ENCODE measurements around the gene PRSS50. TPM values are rescaled to one million over a fixed set of nuclear protein-coding genes. Genes with fewer than 3 reads are reported as not detected.

The PRSS50 gene
- total RNA-seq, 1 experiment from 2014 or later: not detected

- no peak for TF ChIP-seq CTCF (IDR thresholded peaks at IDR 0.05; ENCODE audit: unreplicated experiment)
- intact Hi-C loops (cut with micrococcal nuclease; ENCODE audit: unreplicated experiment): no loop called here
- H3K27me3 Mint-ChIP-seq (ENCODE audit: unreplicated experiment): peaks cover 13% of the 10 kb centered on the region
- no peak overlapping the region for H3K4me3 Mint-ChIP-seq (ENCODE audit: low read depth, unreplicated experiment)
- no peak for DNase-seq
- H3K9me3 Mint-ChIP-seq (ENCODE audit: low read depth, unreplicated experiment): no peaks in the 10 kb centered on the region
- BruUV-seq (replicated peaks): no TSS peak
- CTCF ChIA-PET: no interaction called here
- H3K36me3 Mint-ChIP-seq (ENCODE audit: insufficient read depth, unreplicated experiment): no peaks in the 10 kb centered on the region
- H3K4me1 Mint-ChIP-seq (ENCODE audit: low read depth, unreplicated experiment): no peaks in the 10 kb centered on the region
- no peak overlapping the region for H3K27ac Mint-ChIP-seq (ENCODE audit: unreplicated experiment)
Observed at GRCh38 chr3:46713050-46713897, 4.4 kb downstream of the PRSS50 start.

GRCh38 chr3:46712191-46713049 lies 5.2 kb downstream of the PRSS50 start:
- Mint-ChIP-seq H3K9me3 (ENCODE audit: low read depth, unreplicated experiment) (no peaks in the 10 kb centered on the region), H3K36me3 (ENCODE audit: insufficient read depth, unreplicated experiment) (no peaks in the 10 kb centered on the region), H3K27me3 (ENCODE audit: unreplicated experiment) (peaks cover 13% of the 10 kb centered on the region), H3K4me1 (ENCODE audit: low read depth, unreplicated experiment) (no peaks in the 10 kb centered on the region), H3K27ac (ENCODE audit: unreplicated experiment) (no peak overlapping the region), H3K4me3 (ENCODE audit: low read depth, unreplicated experiment) (no peak overlapping the region)
- no TSS peak for BruUV-seq (replicated peaks)
- no peak for TF ChIP-seq CTCF (IDR thresholded peaks at IDR 0.05; ENCODE audit: unreplicated experiment)
- intact Hi-C loops (cut with micrococcal nuclease; ENCODE audit: unreplicated experiment): no loop called here
- DNase-seq: no peak
- CTCF ChIA-PET: interaction anchor here (0.7 to 0.9 kb wide), 2 partner anchors 197 to 714 kb away, joined by 3 to 5 read pairs; no protein-coding TSS in a partner anchor

- Mint-ChIP-seq H3K27ac (ENCODE audit: unreplicated experiment) (no peak overlapping the region), H3K36me3 (ENCODE audit: insufficient read depth, unreplicated experiment) (no peaks in the 10 kb centered on the region), H3K27me3 (ENCODE audit: unreplicated experiment) (peaks cover 13% of the 10 kb centered on the region), H3K4me3 (ENCODE audit: low read depth, unreplicated experiment) (no peak overlapping the region), H3K4me1 (ENCODE audit: low read depth, unreplicated experiment) (peaks cover 2% of the 10 kb centered on the region), H3K9me3 (ENCODE audit: low read depth, unreplicated experiment) (no peaks in the 10 kb centered on the region)
- DNase-seq: no peak
- CTCF ChIA-PET: interaction anchor here (0.9 kb wide), 1 partner anchor 713 kb away, joined by 5 read pairs; no protein-coding TSS in a partner anchor
- BruUV-seq (replicated peaks): no TSS peak
- intact Hi-C loops (cut with micrococcal nuclease; ENCODE audit: unreplicated experiment): no loop called here
- TF ChIP-seq CTCF (IDR thresholded peaks at IDR 0.05; ENCODE audit: unreplicated experiment): no peak
Observed at GRCh38 chr3:46711760-46712159, 5.9 kb downstream of the PRSS50 start.

GRCh38 chr3:46711305-46711704 lies 6.4 kb downstream of the PRSS50 start:
- peaks cover 7% of the 10 kb centered on the region for H3K4me1 Mint-ChIP-seq (ENCODE audit: low read depth, unreplicated experiment)
- intact Hi-C loops (cut with micrococcal nuclease; ENCODE audit: unreplicated experiment): no loop called here
- no peak overlapping the region for H3K4me3 Mint-ChIP-seq (ENCODE audit: low read depth, unreplicated experiment)
- no peaks in the 10 kb centered on the region for H3K9me3 Mint-ChIP-seq (ENCODE audit: low read depth, unreplicated experiment)
- no peak for TF ChIP-seq CTCF (IDR thresholded peaks at IDR 0.05; ENCODE audit: unreplicated experiment)
- CTCF ChIA-PET: no interaction called here
- H3K27ac Mint-ChIP-seq (ENCODE audit: unreplicated experiment): no peak overlapping the region
- DNase-seq: no peak
- BruUV-seq (replicated peaks): no TSS peak
- peaks cover 10% of the 10 kb centered on the region for H3K27me3 Mint-ChIP-seq (ENCODE audit: unreplicated experiment)
- peaks cover 2% of the 10 kb centered on the region for H3K36me3 Mint-ChIP-seq (ENCODE audit: insufficient read depth, unreplicated experiment)

Measured in Calu3 (cell line).